Measurements from ENCODE around the gene MESP2. TPM values are rescaled to one million over a fixed set of nuclear protein-coding genes. Genes with fewer than 3 reads are reported as not detected.

Gene MESP2
- polyA plus RNA-seq, 6 donors from 2014 or later, result not detected

DNA sequence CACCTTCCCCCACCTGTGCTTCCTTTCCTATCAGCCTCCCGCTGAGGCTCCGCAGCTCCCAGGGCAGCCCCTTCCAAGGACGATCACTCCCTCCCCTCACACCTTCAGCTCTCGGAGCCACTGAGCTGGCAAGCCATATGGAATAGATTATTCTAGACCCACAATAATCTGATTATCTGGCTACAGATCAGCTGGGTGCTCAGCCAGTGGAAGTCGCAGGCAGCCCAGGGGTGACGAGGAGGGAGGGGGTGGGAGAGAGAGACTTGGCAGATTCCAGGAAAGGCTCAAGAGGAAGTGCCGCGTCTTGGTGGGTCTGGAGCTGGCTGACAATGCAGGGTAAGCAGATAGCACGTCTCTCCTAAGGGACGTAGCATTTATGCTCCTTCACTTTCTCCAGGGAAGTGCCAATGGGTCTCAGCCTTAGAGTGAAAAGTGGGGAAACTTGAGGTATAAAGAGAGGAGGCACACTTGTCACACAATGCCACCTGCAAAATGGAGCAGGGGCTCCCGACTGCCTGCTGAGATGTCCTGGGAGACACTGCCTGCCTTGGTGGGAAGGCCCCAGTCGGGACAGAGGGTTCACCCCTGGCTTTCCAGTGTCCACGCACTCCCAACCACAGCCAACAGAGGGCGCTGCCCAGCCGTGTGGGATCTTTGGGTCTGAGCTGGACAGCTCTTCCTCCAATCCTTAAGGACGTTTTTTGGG is 15.7 kb upstream of the MESP2 start:
- Mint-ChIP-seq H3K27ac (no peak overlapping the region), H3K9me3 (no peaks in the 10 kb centered on the region)

DNA sequence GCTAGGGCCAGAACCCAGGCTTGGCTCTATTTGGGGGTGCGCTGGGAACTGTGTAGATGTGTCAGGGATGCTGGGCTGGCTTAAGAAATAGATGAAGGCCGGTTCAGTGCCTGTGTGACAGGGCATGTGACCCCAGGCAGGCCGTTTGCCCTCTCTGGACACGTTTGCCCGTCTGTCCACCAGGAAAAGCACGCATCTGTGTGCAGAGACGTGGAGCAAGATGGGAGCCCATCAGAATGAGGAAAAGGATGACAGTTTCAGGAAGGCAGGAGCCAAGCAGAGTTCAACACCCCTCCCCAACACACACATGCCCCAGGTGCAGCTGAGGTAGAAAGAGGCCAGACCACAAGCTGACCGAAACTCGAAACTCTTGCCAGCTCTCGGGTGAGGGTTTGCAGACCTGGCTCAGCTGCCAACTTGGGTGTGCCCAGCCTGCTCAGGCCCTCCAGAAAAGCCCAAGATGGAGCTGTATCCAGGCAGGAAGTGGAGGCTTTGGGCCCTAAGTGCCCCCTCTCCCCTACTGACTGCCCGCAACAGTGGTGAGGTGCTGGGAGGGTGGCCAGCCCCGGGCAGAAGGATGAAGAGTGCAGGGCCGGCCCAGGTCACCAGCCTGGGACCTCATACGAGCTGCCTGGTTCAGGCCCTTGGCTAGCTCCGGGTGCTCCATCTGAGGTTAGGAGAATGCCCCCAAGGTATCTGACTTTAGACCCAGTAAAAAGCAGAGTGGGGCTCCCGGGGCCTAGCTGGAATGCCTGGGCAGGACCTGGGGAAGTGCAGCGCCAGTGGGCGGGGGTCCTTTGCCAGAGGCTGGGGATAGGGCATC is 14.9 kb upstream of the MESP2 start:
- ATAC-seq (ENCODE audit: low read depth in 2 of 2), result no peak
- no peaks in the 10 kb centered on the region for H3K9me3 Mint-ChIP-seq
- no peak for DNase-seq
- no peak overlapping the region for H3K4me3 Mint-ChIP-seq
- peaks cover 0 to 24% (median 23%) of the 10 kb centered on the region in 3 donors for H3K27me3 Mint-ChIP-seq
- H3K27ac Mint-ChIP-seq, result no peak overlapping the region
- H3K4me1 Mint-ChIP-seq, result peaks cover 0 to 4% (median 0%) of the 10 kb centered on the region in 3 donors
- no peaks in the 10 kb centered on the region for H3K36me3 Mint-ChIP-seq

More for the DNA sequence above, 15.7 kb upstream of the MESP2 start:
- Mint-ChIP-seq H3K27me3 (peaks cover 0 to 32% (median 31%) of the 10 kb centered on the region in 3 donors), H3K4me1 (peaks cover 0 to 4% (median 0%) of the 10 kb centered on the region in 3 donors), H3K36me3 (no peaks in the 10 kb centered on the region), H3K4me3 (no peak overlapping the region)
- ATAC-seq (ENCODE audit: low read depth in 2 of 2) (peak; percentile 56 to 72), DNase-seq (peak; percentile 47)

DNA sequence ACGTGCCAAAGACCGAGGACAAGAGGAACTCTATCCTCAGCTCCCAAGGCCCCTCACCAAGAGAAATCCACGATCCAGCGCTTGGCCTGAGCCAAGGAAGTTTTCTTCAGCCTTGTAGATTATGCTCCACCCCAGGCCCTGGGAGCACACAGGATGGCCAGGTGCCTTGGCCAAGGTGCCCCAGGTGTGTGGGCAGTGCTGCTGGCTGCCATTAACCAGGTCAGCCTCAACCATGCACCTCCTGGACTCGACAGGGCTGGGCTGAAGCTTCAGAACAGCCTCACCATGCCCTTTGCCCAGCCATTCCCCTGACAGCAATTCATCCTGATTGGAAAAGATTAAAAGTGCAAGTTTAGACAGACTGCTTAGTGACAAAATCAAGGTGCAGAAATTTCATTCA is 14.2 kb upstream of the MESP2 start:
- Mint-ChIP-seq H3K9me3 (no peaks in the 10 kb centered on the region), H3K4me3 (no peak overlapping the region), H3K27me3 (peaks cover 0 to 22% (median 20%) of the 10 kb centered on the region in 3 donors), H3K36me3 (no peaks in the 10 kb centered on the region), H3K27ac (no peak overlapping the region), H3K4me1 (peaks cover 0 to 4% (median 0%) of the 10 kb centered on the region in 3 donors)
- no peak for DNase-seq
- no peak for ATAC-seq (ENCODE audit: low read depth in 2 of 2)

DNA sequence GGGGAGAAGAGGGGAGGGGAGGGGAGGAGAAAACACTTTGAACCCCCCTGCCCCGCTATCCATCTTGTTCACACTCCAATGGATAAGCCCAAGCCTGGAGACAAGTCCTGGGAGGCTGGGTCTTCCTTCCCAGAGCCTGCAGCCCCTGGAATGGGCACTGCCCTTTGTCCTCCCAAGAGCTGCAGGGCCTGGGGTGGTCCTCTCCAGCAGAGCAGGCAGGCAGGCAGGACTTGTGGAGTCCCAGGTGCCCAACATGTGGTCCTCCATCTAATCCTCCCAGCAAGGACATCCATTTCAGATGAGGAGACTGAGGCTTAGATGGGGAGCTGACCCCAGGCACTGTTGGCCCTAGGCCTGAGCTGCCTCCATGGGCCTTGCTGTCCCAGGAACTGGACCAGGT is 10.4 kb upstream of the MESP2 start:
- ATAC-seq (ENCODE audit: low read depth in 2 of 2), result no peak
- no peak overlapping the region for H3K27ac Mint-ChIP-seq
- peaks cover 0 to 4% (median 0%) of the 10 kb centered on the region in 3 donors for H3K4me1 Mint-ChIP-seq
- H3K4me3 Mint-ChIP-seq, result peak overlapping the region in 2 of 8 donors; percentile 20 to 52
- no peak for DNase-seq
- H3K27me3 Mint-ChIP-seq, result peaks cover 0 to 5% (median 5%) of the 10 kb centered on the region in 3 donors
- H3K36me3 Mint-ChIP-seq, result no peaks in the 10 kb centered on the region
- H3K9me3 Mint-ChIP-seq, result no peaks in the 10 kb centered on the region

DNA sequence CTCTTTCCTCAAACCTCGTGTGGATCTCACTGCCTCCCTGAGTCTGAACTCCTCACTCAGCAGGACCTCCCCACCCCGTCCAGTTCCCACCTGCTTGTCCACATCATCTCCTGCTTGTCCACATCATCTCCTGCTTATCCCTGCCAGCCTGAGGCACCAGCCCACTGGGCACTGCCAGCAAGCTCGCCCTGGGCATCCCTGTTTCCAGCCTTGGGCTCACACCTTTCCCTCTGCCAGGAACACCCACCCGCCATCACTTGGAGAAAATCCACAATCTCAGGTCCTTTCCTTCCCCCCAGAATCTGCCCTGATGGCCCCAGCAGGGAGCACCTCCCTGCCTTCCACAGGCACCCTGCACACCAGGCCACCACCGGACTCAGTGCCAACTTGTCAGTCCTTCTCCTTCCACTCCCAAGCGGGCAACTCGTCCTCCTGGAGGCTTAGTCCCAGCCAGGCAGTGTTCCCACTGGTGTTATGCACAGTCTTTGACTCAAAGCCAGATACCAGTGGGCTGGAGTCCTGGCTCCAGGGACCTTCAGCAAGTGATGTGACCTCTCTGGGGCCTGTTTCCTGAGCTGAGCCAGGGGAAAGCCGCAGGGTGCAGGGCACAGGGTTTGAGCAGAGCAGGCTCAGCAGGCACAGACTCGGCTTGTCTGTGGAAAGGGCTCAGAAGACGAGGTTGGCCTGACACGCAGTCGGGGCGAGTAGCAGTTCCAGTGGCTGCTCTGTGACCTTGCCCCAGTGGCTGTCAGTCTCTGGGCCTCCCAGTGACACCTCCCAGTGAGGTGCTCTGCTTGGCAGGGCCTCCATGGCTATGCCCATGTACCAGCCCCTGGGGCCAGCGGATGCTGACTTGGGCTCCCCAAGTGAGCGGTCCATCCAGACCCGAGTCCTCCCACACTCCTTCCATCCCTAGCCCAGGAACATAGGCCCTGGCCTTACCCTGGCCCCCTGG is 9.5 kb upstream of the MESP2 start:
- no peak for ATAC-seq (ENCODE audit: low read depth in 2 of 2)
- no peaks in the 10 kb centered on the region for H3K4me1 Mint-ChIP-seq
- DNase-seq, result no peak
- no peaks in the 10 kb centered on the region for H3K9me3 Mint-ChIP-seq
- H3K27ac Mint-ChIP-seq, result no peak overlapping the region
- H3K27me3 Mint-ChIP-seq, result no peaks in the 10 kb centered on the region
- no peaks in the 10 kb centered on the region for H3K36me3 Mint-ChIP-seq
- H3K4me3 Mint-ChIP-seq, result no peak overlapping the region

DNA sequence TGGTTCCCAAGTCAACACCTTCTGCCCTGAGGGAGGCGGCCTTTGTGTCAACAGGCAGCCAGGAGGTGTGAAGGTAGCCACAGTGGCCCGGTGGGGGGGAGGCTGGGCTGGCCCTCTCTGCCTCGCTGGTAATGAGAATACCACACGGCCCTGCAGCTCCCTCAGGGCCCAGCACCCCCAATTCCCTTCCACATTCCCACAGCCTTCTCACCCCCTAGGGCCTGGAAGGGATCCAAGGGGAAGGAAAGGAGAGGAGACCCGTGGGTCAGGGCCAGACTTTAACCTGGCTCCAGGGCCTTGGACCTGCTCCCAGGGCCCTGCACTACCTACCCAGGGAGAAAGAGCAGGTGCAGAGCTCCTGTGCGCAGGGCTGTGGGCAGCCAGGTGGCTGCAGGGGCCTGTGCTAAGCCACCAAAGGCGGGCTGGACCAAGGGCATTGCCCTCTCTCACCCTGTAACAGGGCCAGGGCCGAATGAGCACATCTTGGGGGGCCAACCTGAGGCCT is 8.7 kb upstream of the MESP2 start:
- Mint-ChIP-seq H3K9me3 (no peaks in the 10 kb centered on the region), H3K4me1 (no peaks in the 10 kb centered on the region), H3K27ac (no peak overlapping the region), H3K27me3 (no peaks in the 10 kb centered on the region), H3K4me3 (no peak overlapping the region), H3K36me3 (no peaks in the 10 kb centered on the region)
- no peak for DNase-seq
- no peak for ATAC-seq (ENCODE audit: low read depth in 2 of 2)

DNA sequence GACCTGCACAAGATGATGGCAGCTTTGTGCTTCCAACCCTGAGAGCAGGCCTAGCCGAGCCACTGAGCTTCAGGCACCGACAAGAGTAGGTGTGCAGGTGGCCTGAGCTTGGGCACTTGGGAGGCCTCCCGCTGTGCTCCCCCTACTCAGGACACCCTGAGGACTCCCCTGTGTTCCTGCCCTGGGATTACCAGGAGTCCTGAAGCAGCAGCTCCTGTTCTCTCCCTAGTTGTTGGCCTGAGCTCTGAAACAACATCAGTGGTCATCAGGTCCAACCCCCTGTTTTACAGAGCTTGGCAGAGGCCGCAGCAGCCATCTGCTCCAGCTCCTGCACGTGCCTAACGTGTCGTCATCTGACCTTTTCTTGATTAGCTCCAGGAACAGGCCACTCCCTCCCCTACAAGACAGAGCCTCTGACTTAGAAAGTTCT is 8.0 kb upstream of the MESP2 start:
- DNase-seq (no peak), ATAC-seq (ENCODE audit: low read depth in 2 of 2) (no peak)
- Mint-ChIP-seq H3K4me3 (no peak overlapping the region), H3K4me1 (no peaks in the 10 kb centered on the region), H3K9me3 (no peaks in the 10 kb centered on the region), H3K27ac (peak overlapping the region in 2 of 6 donors; percentile 33 to 49), H3K27me3 (no peaks in the 10 kb centered on the region), H3K36me3 (no peaks in the 10 kb centered on the region)

DNA sequence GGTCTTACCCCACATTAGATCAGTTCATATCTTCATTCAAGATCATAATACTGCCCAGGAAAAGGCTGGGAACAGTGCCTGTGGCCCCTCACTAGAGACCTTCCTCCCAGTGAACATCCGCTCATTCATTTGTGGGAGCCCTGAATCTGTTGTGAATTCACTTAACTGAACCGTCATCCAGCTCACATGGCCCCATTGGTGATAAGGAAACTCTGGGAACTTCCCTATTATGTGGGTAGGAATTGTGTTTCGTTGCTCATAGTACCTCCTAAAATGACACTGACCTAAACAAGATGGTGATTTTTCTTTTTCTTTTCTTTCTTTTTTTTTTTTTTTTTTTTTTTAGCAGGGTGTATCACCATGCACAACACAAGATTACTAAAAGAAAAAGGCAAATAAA is 6.8 kb upstream of the MESP2 start:
- H3K4me3 Mint-ChIP-seq, result no peak overlapping the region
- no peaks in the 10 kb centered on the region for H3K36me3 Mint-ChIP-seq
- no peaks in the 10 kb centered on the region for H3K4me1 Mint-ChIP-seq
- ATAC-seq (ENCODE audit: low read depth in 2 of 2) (no peak), DNase-seq (no peak)
- no peak overlapping the region for H3K27ac Mint-ChIP-seq
- no peaks in the 10 kb centered on the region for H3K9me3 Mint-ChIP-seq
- H3K27me3 Mint-ChIP-seq, result peaks cover 0 to 5% (median 5%) of the 10 kb centered on the region in 3 donors

DNA sequence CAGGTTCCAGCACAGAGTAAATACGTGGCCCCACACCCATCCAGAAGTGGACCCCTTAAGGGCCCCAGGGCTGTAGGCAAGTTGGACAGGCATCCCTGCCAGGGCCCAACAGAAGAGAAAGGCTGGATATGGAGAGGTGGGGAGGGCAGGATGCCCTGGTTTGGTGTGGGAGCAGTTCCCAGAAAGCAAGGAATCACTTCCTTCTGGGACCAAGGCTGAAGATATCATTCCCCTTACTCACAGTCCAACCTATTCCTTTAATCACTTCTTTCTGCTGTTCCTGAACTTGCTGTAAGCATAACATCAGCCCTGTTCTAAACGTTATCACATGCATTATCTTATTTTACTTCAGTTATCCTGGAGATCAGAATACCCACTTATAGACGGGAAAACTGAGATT is 6.1 kb upstream of the MESP2 start:
- Mint-ChIP-seq H3K36me3 (no peaks in the 10 kb centered on the region), H3K4me1 (no peaks in the 10 kb centered on the region), H3K27ac (no peak overlapping the region), H3K4me3 (no peak overlapping the region), H3K9me3 (no peaks in the 10 kb centered on the region), H3K27me3 (peaks cover 0 to 7% (median 5%) of the 10 kb centered on the region in 3 donors)
- ATAC-seq (ENCODE audit: low read depth in 2 of 2) (no peak), DNase-seq (no peak)

DNA sequence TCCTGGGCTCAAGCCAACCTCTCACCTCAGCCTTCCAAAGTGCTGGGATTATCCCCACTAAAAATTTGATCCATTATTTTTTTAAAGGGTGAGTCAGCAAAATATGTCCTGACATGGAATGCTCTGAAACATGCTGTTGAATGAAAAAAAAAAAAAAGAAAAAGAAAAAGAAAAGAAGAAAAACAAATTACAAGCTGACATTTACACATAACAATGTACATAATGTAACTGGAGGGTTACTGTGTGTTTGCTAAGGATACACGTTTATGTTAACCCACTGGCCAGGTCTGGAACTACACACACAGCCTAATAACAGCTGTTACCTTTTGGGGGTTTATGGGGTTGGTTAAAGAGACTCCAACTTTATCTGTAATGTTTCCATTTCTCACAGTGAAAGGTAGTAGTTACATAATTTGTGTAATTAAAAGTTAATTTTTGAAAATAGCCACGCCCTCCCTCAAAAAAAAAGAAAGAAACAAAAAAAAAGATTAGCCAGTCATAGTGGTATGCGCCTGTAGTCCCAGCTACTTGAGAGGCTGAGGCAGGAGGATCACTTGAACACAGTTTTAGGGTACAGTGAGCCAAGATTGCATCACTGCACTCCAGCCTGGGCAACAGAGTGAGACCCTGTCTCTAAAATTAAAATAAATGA is 3.1 kb upstream of the MESP2 start:
- Mint-ChIP-seq H3K4me1 (peaks cover 0 to 4% (median 3%) of the 10 kb centered on the region in 3 donors), H3K27me3 (peaks cover 6 to 15% (median 10%) of the 10 kb centered on the region in 3 donors), H3K4me3 (no peak overlapping the region), H3K9me3 (no peaks in the 10 kb centered on the region), H3K36me3 (no peaks in the 10 kb centered on the region), H3K27ac (no peak overlapping the region)
- DNase-seq (no peak), ATAC-seq (ENCODE audit: low read depth in 2 of 2) (peak; percentile 50 to 58)

DNA sequence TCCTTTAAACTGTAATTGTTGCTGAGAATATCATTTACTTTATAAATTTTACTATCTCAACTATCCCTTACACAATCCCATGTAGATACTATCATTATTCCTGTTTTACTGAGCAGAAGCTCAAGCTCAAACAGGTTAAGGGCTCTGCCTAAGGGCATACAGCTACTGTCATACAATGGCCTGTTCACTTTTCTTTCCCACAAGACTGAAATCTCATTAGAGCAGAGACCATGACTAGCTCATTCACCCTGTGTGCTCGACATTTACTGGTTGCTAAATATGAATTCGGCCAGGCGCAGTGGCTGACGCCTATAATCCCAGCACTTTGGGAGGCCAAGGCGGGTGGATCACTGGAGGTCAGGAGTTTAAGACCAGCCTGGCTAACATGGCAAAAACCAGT is 1.6 kb upstream of the MESP2 start:
- H3K4me1 Mint-ChIP-seq, result peaks cover 0 to 4% (median 3%) of the 10 kb centered on the region in 3 donors
- H3K36me3 Mint-ChIP-seq, result no peaks in the 10 kb centered on the region
- no peak overlapping the region for H3K27ac Mint-ChIP-seq
- peaks cover 11 to 28% (median 15%) of the 10 kb centered on the region in 3 donors for H3K27me3 Mint-ChIP-seq
- no peaks in the 10 kb centered on the region for H3K9me3 Mint-ChIP-seq
- ATAC-seq (ENCODE audit: low read depth in 2 of 2) (no peak), DNase-seq (no peak)
- H3K4me3 Mint-ChIP-seq, result no peak overlapping the region

DNA sequence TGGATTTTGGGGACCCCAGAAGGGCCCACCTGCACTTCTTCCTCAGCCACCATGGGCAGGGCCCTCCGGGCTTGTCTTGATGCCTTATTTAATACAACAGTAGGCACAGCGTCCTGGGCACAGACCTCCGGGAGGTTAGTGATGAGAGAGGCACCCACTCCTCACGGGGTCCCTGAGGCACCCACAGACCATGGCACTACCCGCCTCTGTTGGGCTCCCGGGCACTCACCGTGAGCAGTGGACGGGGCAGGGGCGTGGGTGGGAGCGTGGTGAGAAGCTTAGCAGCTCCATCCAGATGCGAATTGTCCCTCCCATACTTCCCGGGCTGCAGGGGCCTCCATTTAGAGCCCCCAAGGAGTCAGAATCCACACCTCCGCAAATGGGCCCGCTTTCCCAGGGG is 317 bp upstream of the MESP2 start:
- H3K9me3 Mint-ChIP-seq, result no peaks in the 10 kb centered on the region
- ATAC-seq (ENCODE audit: low read depth in 2 of 2), result no peak

More for the DNA sequence above, 317 bp upstream of the MESP2 start:
- H3K4me3 Mint-ChIP-seq, result peak overlapping the region in 5 of 8 donors; percentile 12 to 71 (median 42)
- no peak overlapping the region for H3K27ac Mint-ChIP-seq
- peaks cover 3 to 9% (median 4%) of the 10 kb centered on the region in 3 donors for H3K4me1 Mint-ChIP-seq
- H3K36me3 Mint-ChIP-seq, result no peaks in the 10 kb centered on the region
- DNase-seq, result no peak
- peaks cover 15 to 36% (median 21%) of the 10 kb centered on the region in 3 donors for H3K27me3 Mint-ChIP-seq

All from naive B cell (primary cell).